HepG2 (cell line): ENCODE results near the gene TRAP1. TPM values are rescaled to one million over a fixed set of nuclear protein-coding genes. Genes with fewer than 3 reads are reported as not detected.

Experiments
- ESRRA ChIP-seq: sonication (generic); formaldehyde crosslinking; IDR thresholded peaks from 2 replicates; pipeline ENCODE4 v1.5.1; 2020; ENCODE audit warnings: mild to moderate bottlenecking, low read depth, missing genetic modification reagents
- GATAD2A ChIP-seq: IDR thresholded peaks from 2 replicates; pipeline ENCODE4 v1.6.1; 2016
- ISL2 ChIP-seq: sonication (generic); formaldehyde crosslinking; IDR thresholded peaks from 2 replicates; pipeline ENCODE4 v1.5.0; 2020; ENCODE audit warnings: missing genetic modification reagents
- PREB ChIP-seq: sonication (generic); formaldehyde crosslinking; IDR thresholded peaks from 2 replicates; pipeline ENCODE4 v1.4.0; 2020; ENCODE audit warnings: missing genetic modification reagents
- RARA ChIP-seq: IDR thresholded peaks from 2 replicates; pipeline ENCODE4 v1.6.1; 2016; ENCODE audit warnings: missing genetic modification reagents, missing compliant biosample characterization
- RXRA ChIP-seq: sonication (generic); formaldehyde crosslinking; IDR thresholded peaks from 2 replicates; pipeline ENCODE4 v1.5.1; 2020; ENCODE audit warnings: missing genetic modification reagents
- SKIL ChIP-seq: sonication (generic); formaldehyde crosslinking; IDR thresholded peaks from 2 replicates; pipeline ENCODE4 v1.8.0; 2022; ENCODE audit warnings: missing genetic modification reagents, mild to moderate bottlenecking, moderate library complexity, borderline replicate concordance
- ZBTB38 ChIP-seq: sonication (generic); formaldehyde crosslinking; IDR thresholded peaks from 2 replicates; pipeline ENCODE4 v1.5.1; 2020; ENCODE audit warnings: mild to moderate bottlenecking, missing genetic modification reagents
- ZBTB7B ChIP-seq: sonication (generic); formaldehyde crosslinking; IDR thresholded peaks from 2 replicates; pipeline ENCODE4 v1.4.0; 2020; ENCODE audit warnings: missing genetic modification reagents
- ZNF431 ChIP-seq: sonication (generic); formaldehyde crosslinking; IDR thresholded peaks from 2 replicates; pipeline ENCODE4 v1.9.0; 2022; ENCODE audit warnings: missing genetic modification reagents, low read depth, mild to moderate bottlenecking, borderline replicate concordance
- ZNF670 ChIP-seq: sonication (generic); formaldehyde crosslinking; IDR thresholded peaks from 2 replicates; pipeline ENCODE4 v1.8.0; 2022; ENCODE audit warnings: mild to moderate bottlenecking, missing genetic modification reagents, borderline replicate concordance
- ZNF747 ChIP-seq: sonication (generic); formaldehyde crosslinking; IDR thresholded peaks from 2 replicates; pipeline ENCODE4 v1.8.1; 2023; ENCODE audit warnings: missing genetic modification reagents, mild to moderate bottlenecking, borderline replicate concordance
- ZNF879 ChIP-seq: sonication (generic); formaldehyde crosslinking; IDR thresholded peaks from 2 replicates; pipeline ENCODE4 v1.8.1; 2023; ENCODE audit warnings: missing genetic modification reagents
- polyA plus RNA-seq, 8 experiments: library from polyadenylated mRNA; depleted of rRNA in 3 of 8; stranded (reverse) in 7 of 8; unstranded in 1 of 8; fragments of >200 nt; fragmentation: Illumina TruSeq in 4 of 8; extraction: Trizol in 4 of 8; gene quantifications; 2 replicates each; pipeline versions ENCODE4 v1.2.1 to v1.2.3, GENCODE V29; 2011 to 2016; ENCODE audit warnings: low read depth in 4 of 8, missing spikeins in 1 of 8, mixed read lengths in 1 of 8; ENCODE audit not compliant: insufficient read depth in 1 of 8
- total RNA-seq, 5 experiments: library from RNA; depleted of rRNA; stranded (reverse); fragments of >200 nt; fragmentation: Illumina TruSeq; extraction: Trizol; gene quantifications; 2 replicates each; pipeline ENCODE4 v1.2.3, GENCODE V29; 2016; ENCODE audit warnings: low read depth in 1 of 5
- TF ChIP-seq, protein P1 (sequence below): IDR thresholded peaks from 2 replicates; pipeline ENCODE4 v1.4.0; 2020; ENCODE audit warnings: mild to moderate bottlenecking, missing genetic modification reagents
- TF ChIP-seq, protein P2 (sequence below): sonication (generic); formaldehyde crosslinking; IDR thresholded peaks from 2 replicates; pipeline ENCODE4 v1.4.0; 2020; ENCODE audit warnings: mild to moderate bottlenecking, missing genetic modification reagents
- TF ChIP-seq, protein P3 (sequence below): sonication (generic); formaldehyde crosslinking; IDR thresholded peaks from 2 replicates; pipeline ENCODE4 v1.4.0; 2020; ENCODE audit warnings: missing genetic modification reagents

The TRAP1 gene
- total and polyA plus RNA-seq, 2 of the 13 experiments (the other 11 are each of a cell fraction or from before 2014, with no cell fraction given) = 127 to 240 TPM

GRCh38 chr16:3652373-3653195 is 64.7 kb downstream of the TRAP1 start (continued):
- 0 out of 2 replicates have a peak, but pooled peaks have one; percentile 33 for TF ChIP-seq ESRRA
- TF ChIP-seq, protein P1, sequence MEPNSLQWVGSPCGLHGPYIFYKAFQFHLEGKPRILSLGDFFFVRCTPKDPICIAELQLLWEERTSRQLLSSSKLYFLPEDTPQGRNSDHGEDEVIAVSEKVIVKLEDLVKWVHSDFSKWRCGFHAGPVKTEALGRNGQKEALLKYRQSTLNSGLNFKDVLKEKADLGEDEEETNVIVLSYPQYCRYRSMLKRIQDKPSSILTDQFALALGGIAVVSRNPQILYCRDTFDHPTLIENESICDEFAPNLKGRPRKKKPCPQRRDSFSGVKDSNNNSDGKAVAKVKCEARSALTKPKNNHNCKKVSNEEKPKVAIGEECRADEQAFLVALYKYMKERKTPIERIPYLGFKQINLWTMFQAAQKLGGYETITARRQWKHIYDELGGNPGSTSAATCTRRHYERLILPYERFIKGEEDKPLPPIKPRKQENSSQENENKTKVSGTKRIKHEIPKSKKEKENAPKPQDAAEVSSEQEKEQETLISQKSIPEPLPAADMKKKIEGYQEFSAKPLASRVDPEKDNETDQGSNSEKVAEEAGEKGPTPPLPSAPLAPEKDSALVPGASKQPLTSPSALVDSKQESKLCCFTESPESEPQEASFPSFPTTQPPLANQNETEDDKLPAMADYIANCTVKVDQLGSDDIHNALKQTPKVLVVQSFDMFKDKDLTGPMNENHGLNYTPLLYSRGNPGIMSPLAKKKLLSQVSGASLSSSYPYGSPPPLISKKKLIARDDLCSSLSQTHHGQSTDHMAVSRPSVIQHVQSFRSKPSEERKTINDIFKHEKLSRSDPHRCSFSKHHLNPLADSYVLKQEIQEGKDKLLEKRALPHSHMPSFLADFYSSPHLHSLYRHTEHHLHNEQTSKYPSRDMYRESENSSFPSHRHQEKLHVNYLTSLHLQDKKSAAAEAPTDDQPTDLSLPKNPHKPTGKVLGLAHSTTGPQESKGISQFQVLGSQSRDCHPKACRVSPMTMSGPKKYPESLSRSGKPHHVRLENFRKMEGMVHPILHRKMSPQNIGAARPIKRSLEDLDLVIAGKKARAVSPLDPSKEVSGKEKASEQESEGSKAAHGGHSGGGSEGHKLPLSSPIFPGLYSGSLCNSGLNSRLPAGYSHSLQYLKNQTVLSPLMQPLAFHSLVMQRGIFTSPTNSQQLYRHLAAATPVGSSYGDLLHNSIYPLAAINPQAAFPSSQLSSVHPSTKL (CRISPR knock-in tag) = peak; percentile 51; the same call in 1 of the 2 replicates
- peak; percentile 78 for TF ChIP-seq ZBTB38 (CRISPR knock-in tag)
- TF ChIP-seq ZNF747 = 0 out of 2 replicates have a peak, but pooled peaks have one; percentile 5
- TF ChIP-seq ISL2 (CRISPR knock-in tag) = no peak
- peak; percentile 84 for TF ChIP-seq RARA
- 0 out of 2 replicates have a peak, but pooled peaks have one; percentile 17 for TF ChIP-seq ZNF670 (CRISPR knock-in tag)
- TF ChIP-seq, protein P2, sequence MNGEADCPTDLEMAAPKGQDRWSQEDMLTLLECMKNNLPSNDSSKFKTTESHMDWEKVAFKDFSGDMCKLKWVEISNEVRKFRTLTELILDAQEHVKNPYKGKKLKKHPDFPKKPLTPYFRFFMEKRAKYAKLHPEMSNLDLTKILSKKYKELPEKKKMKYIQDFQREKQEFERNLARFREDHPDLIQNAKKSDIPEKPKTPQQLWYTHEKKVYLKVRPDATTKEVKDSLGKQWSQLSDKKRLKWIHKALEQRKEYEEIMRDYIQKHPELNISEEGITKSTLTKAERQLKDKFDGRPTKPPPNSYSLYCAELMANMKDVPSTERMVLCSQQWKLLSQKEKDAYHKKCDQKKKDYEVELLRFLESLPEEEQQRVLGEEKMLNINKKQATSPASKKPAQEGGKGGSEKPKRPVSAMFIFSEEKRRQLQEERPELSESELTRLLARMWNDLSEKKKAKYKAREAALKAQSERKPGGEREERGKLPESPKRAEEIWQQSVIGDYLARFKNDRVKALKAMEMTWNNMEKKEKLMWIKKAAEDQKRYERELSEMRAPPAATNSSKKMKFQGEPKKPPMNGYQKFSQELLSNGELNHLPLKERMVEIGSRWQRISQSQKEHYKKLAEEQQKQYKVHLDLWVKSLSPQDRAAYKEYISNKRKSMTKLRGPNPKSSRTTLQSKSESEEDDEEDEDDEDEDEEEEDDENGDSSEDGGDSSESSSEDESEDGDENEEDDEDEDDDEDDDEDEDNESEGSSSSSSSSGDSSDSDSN (CRISPR knock-in tag) = peak; percentile 24; the same call in 1 of the 2 replicates
- TF ChIP-seq GATAD2A (CRISPR knock-in tag) = 0 out of 2 replicates have a peak, but pooled peaks have one; percentile 17
- peak; percentile 95; the same call in 1 of the 2 replicates for TF ChIP-seq ZNF431 (CRISPR knock-in tag)
- peak; percentile 39; the same call in 1 of the 2 replicates for TF ChIP-seq SKIL (CRISPR knock-in tag)
- TF ChIP-seq ZNF879 (CRISPR knock-in tag) = no peak
- TF ChIP-seq, protein P3, sequence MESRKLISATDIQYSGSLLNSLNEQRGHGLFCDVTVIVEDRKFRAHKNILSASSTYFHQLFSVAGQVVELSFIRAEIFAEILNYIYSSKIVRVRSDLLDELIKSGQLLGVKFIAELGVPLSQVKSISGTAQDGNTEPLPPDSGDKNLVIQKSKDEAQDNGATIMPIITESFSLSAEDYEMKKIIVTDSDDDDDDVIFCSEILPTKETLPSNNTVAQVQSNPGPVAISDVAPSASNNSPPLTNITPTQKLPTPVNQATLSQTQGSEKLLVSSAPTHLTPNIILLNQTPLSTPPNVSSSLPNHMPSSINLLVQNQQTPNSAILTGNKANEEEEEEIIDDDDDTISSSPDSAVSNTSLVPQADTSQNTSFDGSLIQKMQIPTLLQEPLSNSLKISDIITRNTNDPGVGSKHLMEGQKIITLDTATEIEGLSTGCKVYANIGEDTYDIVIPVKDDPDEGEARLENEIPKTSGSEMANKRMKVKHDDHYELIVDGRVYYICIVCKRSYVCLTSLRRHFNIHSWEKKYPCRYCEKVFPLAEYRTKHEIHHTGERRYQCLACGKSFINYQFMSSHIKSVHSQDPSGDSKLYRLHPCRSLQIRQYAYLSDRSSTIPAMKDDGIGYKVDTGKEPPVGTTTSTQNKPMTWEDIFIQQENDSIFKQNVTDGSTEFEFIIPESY (CRISPR knock-in tag) = peak; percentile 95
- TF ChIP-seq ZBTB7B (CRISPR knock-in tag) = peak; percentile 50; the same call in 1 of the 2 replicates
- no peak for TF ChIP-seq PREB (CRISPR knock-in tag)
- TF ChIP-seq RXRA = peak; percentile 56; the same call in 1 of the 2 replicates
